ENCODE measurements around the gene EXOC3L1. TPM values are rescaled to one million over a fixed set of nuclear protein-coding genes. Genes with fewer than 3 reads are reported as not detected.

Gene EXOC3L1
- total RNA-seq: 10 to 100 TPM in 1 of 4 donors, 1 to 10 TPM in 3; 1.2 to 10.9 (median 4.7) TPM

- H3K27me3 ChIP-seq: no peaks in the 10 kb centered on the region
- peaks cover 3 to 38% (median 20%) of the 10 kb centered on the region in 4 donors for H3K4me1 ChIP-seq
- H3K27ac ChIP-seq: peak within 1 kb of the TSS in 1 of 4 donors; percentile 8
- TF ChIP-seq, protein P1, sequence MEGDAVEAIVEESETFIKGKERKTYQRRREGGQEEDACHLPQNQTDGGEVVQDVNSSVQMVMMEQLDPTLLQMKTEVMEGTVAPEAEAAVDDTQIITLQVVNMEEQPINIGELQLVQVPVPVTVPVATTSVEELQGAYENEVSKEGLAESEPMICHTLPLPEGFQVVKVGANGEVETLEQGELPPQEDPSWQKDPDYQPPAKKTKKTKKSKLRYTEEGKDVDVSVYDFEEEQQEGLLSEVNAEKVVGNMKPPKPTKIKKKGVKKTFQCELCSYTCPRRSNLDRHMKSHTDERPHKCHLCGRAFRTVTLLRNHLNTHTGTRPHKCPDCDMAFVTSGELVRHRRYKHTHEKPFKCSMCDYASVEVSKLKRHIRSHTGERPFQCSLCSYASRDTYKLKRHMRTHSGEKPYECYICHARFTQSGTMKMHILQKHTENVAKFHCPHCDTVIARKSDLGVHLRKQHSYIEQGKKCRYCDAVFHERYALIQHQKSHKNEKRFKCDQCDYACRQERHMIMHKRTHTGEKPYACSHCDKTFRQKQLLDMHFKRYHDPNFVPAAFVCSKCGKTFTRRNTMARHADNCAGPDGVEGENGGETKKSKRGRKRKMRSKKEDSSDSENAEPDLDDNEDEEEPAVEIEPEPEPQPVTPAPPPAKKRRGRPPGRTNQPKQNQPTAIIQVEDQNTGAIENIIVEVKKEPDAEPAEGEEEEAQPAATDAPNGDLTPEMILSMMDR (IDR thresholded peaks at IDR 0.05): no peak
- no peak for TF ChIP-seq POLR2A (IDR thresholded peaks at IDR 0.05)
- H3K9me3 ChIP-seq: no peaks in the 10 kb centered on the region
- no peak within 1 kb of the TSS for H3K4me3 ChIP-seq
- peaks cover 0 to 11% (median 0%) of the 10 kb centered on the region in 3 donors for H3K36me3 ChIP-seq
- no peak for DNase-seq
These were observed at the start of gene EXOC3L1 for GRCh38 chr16:67190041-67190440. Gene EXOC3L1 (minus strand): TSS chr16:67190136. CDS start chr16:67189676, 460 bp downstream.

DNA sequence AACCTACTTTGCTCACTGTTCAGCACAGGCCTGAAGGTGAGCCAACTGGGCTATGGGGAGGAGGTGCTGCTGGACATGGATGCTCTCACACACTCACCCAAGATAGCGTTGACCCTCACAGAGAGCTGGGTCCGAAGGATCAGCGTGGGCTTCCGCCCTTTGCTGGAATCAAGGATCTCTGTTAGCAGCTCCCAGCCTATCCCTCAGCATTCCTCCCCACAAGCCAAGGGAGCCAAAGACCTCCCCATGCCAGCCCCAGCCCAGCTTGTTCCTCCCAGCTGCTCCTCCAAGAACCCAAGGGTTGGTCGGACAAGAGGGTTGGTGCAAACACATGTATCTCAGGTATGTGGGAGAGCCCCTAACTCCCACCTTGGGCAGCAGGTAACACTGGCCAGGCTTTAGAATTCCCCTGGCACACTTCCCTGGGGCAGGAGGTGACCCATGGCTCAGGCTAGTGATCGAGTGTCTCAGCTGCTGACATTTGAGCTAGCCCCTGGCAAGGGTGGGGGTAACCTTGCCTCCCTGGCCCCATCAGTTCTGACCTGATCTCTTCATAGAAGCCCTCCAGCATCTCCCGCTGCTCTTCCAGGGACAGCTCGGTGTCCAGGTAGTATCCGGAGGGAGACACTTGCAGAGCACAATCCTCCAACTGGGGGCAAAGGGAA lies 49.0 kb upstream of the EXOC3L1 start:
- H3K27me3 ChIP-seq: no peaks in the 10 kb centered on the region
- H3K9me3 ChIP-seq: no peaks in the 10 kb centered on the region
- TF ChIP-seq, protein P1 (IDR thresholded peaks at IDR 0.05): no peak
- TF ChIP-seq POLR2A (IDR thresholded peaks at IDR 0.05): no peak
- peak in 1 of 3 donors; percentile 19 for DNase-seq
- no peak overlapping the region for H3K4me3 ChIP-seq
- H3K36me3 ChIP-seq: peaks cover 0 to 58% (median 0%) of the 10 kb centered on the region in 3 donors
- H3K4me1 ChIP-seq: peaks cover 0 to 37% (median 12%) of the 10 kb centered on the region in 4 donors
- H3K27ac ChIP-seq: no peak overlapping the region

GRCh38 chr16:67238278-67238575 lies 48.3 kb upstream of the EXOC3L1 start:
- H3K4me1 ChIP-seq: peaks cover 0 to 30% (median 8%) of the 10 kb centered on the region in 4 donors
- no peak for DNase-seq
- no peak overlapping the region for H3K27ac ChIP-seq
- no peaks in the 10 kb centered on the region for H3K27me3 ChIP-seq
- H3K4me3 ChIP-seq: no peak overlapping the region
- no peaks in the 10 kb centered on the region for H3K9me3 ChIP-seq
- H3K36me3 ChIP-seq: peaks cover 0 to 65% (median 0%) of the 10 kb centered on the region in 3 donors
- TF ChIP-seq, protein P1 (IDR thresholded peaks at IDR 0.05): no peak
- TF ChIP-seq POLR2A (IDR thresholded peaks at IDR 0.05): no peak

- H3K36me3 ChIP-seq: peaks cover 0 to 67% (median 0%) of the 10 kb centered on the region in 3 donors
- H3K27ac ChIP-seq: no peak overlapping the region
- peaks cover 0 to 24% (median 8%) of the 10 kb centered on the region in 4 donors for H3K4me1 ChIP-seq
- TF ChIP-seq, protein P1 (IDR thresholded peaks at IDR 0.05): no peak
- TF ChIP-seq POLR2A (IDR thresholded peaks at IDR 0.05): no peak
- no peaks in the 10 kb centered on the region for H3K9me3 ChIP-seq
- H3K4me3 ChIP-seq: no peak overlapping the region
- H3K27me3 ChIP-seq: no peaks in the 10 kb centered on the region
- DNase-seq: peak in 1 of 3 donors; percentile 41
These were observed 47.7 kb upstream of the EXOC3L1 start for GRCh38 chr16:67237396-67238277.

DNA sequence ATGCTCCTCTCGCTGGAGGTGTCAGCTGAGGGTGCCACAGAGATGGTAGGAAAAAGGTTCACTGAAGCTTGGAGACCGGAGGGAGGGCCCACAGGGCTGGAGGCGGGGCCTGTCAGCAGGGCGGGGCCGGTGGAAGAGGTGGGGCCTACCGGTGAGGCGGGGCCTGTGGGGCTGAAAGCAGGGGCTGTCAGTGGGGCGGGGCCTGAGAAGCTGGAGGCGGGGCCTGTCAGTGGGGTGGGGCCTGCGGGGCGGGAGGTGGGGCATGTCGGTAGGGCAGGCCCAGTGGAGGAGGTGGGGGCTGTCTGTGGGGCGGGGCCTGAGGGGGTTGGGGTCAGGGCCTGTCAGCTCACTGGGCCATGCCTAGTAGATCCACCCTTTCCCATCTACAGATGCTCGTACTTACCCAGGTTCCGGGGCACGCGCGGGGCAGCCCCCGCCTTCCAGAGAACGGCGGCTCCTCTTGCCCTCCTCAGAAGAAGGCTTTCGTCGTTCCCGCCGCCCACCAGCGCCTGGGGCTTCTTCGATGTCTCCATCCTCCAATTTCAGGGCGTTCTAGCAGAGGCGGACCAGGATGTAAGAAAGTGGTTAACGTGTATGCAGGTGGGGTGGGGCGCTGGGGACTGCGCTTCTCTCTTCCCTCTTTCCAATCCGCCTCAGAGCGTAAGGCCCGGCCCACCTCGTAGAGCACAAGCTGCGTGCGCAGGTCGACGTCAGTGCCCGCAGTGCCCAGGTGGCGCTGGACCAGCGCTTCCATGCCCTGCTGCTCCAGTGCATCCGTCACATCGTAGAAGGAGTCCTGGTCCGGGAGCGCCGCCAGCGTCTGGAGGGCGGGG lies 46.8 kb upstream of the EXOC3L1 start:
- TF ChIP-seq, protein P1 (IDR thresholded peaks at IDR 0.05): no peak
- TF ChIP-seq POLR2A (IDR thresholded peaks at IDR 0.05): no peak
- H3K27ac ChIP-seq: no peak overlapping the region
- H3K4me1 ChIP-seq: peaks cover 0 to 15% (median 8%) of the 10 kb centered on the region in 4 donors
- peak in 1 of 3 donors; percentile 63 for DNase-seq
- H3K36me3 ChIP-seq: peaks cover 0 to 70% (median 0%) of the 10 kb centered on the region in 3 donors
- no peaks in the 10 kb centered on the region for H3K27me3 ChIP-seq
- H3K4me3 ChIP-seq: no peak overlapping the region
- H3K9me3 ChIP-seq: no peaks in the 10 kb centered on the region
